Trophoblast cell (in vitro differentiated cells and primary cell): Measurements from ENCODE around the gene TMEM127.

Experiments used
- DNase-seq, 2 donors: peaks; one replicate each; pipeline ENCODE4 v3.0.0-alpha.2; 2016
- H2AFZ ChIP-seq: 2 replicates; pipeline ENCODE4 v1.6.1; 2013; ENCODE audit warnings: low read length, moderate library complexity, mild to moderate bottlenecking; ENCODE audit not compliant: insufficient read depth, poor library complexity
- H2AK5ac ChIP-seq: 2 replicates; pipeline ENCODE4 v1.6.1; 2013; ENCODE audit warnings: mild to moderate bottlenecking, low read length
- H2BK120ac ChIP-seq: 2 replicates; pipeline ENCODE4 v1.6.1; 2013; ENCODE audit warnings: low read length, mild to moderate bottlenecking, moderate library complexity; ENCODE audit not compliant: insufficient read depth, poor library complexity
- H2BK12ac ChIP-seq: 2 replicates; pipeline ENCODE4 v1.6.1; 2013; ENCODE audit warnings: mild to moderate bottlenecking, low read length, moderate library complexity
- H2BK5ac ChIP-seq: 2 replicates; pipeline ENCODE4 v1.6.1; 2013; ENCODE audit warnings: low read length, low read depth, moderate library complexity, mild to moderate bottlenecking; ENCODE audit not compliant: poor library complexity
- H3K14ac ChIP-seq: 2 replicates; pipeline ENCODE4 v1.6.1; 2013; ENCODE audit warnings: mild to moderate bottlenecking, low read length
- H3K18ac ChIP-seq: 2 replicates; pipeline ENCODE4 v1.6.1; 2013; ENCODE audit warnings: mild to moderate bottlenecking, low read length
- H3K23ac ChIP-seq: 2 replicates; pipeline ENCODE4 v1.6.1; 2013; ENCODE audit warnings: low read length
- H3K27ac ChIP-seq: 2 replicates; pipeline ENCODE4 v1.5.1; 2013; ENCODE audit warnings: low read depth, mild to moderate bottlenecking, inconsistent platforms, low read length, moderate library complexity
- H3K27me3 ChIP-seq: 2 replicates; pipeline ENCODE4 v1.6.1; 2013; ENCODE audit warnings: inconsistent platforms, mild to moderate bottlenecking, low read length, moderate library complexity; ENCODE audit not compliant: insufficient read depth
- H3K36me3 ChIP-seq, 2 experiments: 1 replicate in 1 of 2; 2 replicates in 1 of 2; pipeline ENCODE4 v1.6.1; 2013; ENCODE audit warnings: low read length in 2 of 2, mild to moderate bottlenecking in 2 of 2, moderate library complexity in 1 of 2; ENCODE audit not compliant: insufficient read depth in 2 of 2, control insufficient read depth in 1 of 2
- H3K4ac ChIP-seq: 2 replicates; pipeline ENCODE4 v1.6.1; 2013; ENCODE audit warnings: low read depth, mild to moderate bottlenecking, low read length, moderate library complexity
- H3K4me1 ChIP-seq, 2 experiments: 1 replicate in 1 of 2; 2 replicates in 1 of 2; pipeline ENCODE4 v1.6.1; 2013; ENCODE audit warnings: low read length in 2 of 2, mild to moderate bottlenecking in 2 of 2, moderate library complexity in 1 of 2; ENCODE audit not compliant: insufficient read depth in 2 of 2, control insufficient read depth in 1 of 2
- H3K4me2 ChIP-seq: 2 replicates; pipeline ENCODE4 v1.6.1; 2013; ENCODE audit warnings: inconsistent platforms, mild to moderate bottlenecking, low read length, moderate library complexity
- H3K4me3 ChIP-seq: 2 replicates; pipeline ENCODE4 v1.5.1; 2013; ENCODE audit warnings: mild to moderate bottlenecking, low read depth, low read length, inconsistent platforms
- H3K79me1 ChIP-seq: one replicate; pipeline ENCODE4 v1.6.1; 2013; ENCODE audit warnings: low read length
- H3K79me2 ChIP-seq: 2 replicates; pipeline ENCODE4 v1.6.1; 2013; ENCODE audit warnings: low read length, mild to moderate bottlenecking; ENCODE audit not compliant: control insufficient read depth, insufficient read depth, poor library complexity
- H3K9ac ChIP-seq: 2 replicates; pipeline ENCODE4 v1.6.1; 2013; ENCODE audit warnings: mild to moderate bottlenecking, low read length
- H3K9me3 ChIP-seq: 2 replicates; pipeline ENCODE4 v1.6.1; 2013; ENCODE audit warnings: low read depth, mild to moderate bottlenecking, control low read depth, inconsistent platforms, low read length; ENCODE audit not compliant: insufficient read depth
- H4K12ac ChIP-seq: 2 replicates; pipeline ENCODE4 v1.6.1; 2013; ENCODE audit warnings: low read depth, mild to moderate bottlenecking, low read length, moderate library complexity
- H4K8ac ChIP-seq: 2 replicates; pipeline ENCODE4 v1.6.1; 2013; ENCODE audit warnings: low read depth, mild to moderate bottlenecking, low read length, moderate library complexity
- H4K91ac ChIP-seq: one replicate; pipeline ENCODE4 v1.6.1; 2013; ENCODE audit warnings: low read depth, mild to moderate bottlenecking, low read length, moderate library complexity
- WGBS: extraction: QIAGEN DNeasy Blood & Tissue Kit; methylation state at CpG from one replicate; pipeline ENCODE4 v1.1.7; 2013; ENCODE audit warnings: missing lambda C conversion rate; ENCODE audit not compliant: insufficient read length, insufficient coverage; ENCODE audit errors: extremely low coverage; 5-methylcytosine and 5-hydroxymethylcytosine counted together

The TMEM127 gene

DNA sequence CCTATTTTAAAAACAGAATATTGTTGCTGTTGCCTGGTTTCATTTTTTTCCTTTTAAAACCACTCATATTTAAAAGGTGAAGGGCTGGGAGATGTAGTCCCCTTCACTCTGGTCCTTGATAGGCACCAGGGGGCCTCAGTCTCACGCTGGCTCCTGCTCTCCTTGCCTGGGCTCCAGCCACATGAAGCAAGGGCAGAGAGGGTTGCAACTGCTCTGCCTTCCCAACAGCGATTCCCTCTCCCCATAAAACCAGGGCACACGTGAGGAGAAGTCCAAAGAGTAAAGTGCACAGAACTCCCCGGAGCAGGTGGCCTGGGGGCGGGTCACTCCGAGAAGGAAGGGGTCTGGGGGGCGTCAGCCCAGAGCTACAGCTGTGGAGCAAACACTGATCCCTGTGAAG is 12.8 kb downstream of the TMEM127 start:
- no peak overlapping the region for H2BK12ac ChIP-seq
- H3K27me3 ChIP-seq, result no peaks in the 10 kb centered on the region
- H2AFZ ChIP-seq, result no peak overlapping the region
- peaks cover 31 to 33% of the 10 kb centered on the region in 2 experiments for H3K36me3 ChIP-seq
- H3K4me2 ChIP-seq, result no peak overlapping the region
- no CpG with 5 or more reads among the region's 7 CpGs for WGBS
- no peak overlapping the region for H3K9ac ChIP-seq
- H3K79me2 ChIP-seq, result no peaks in the 10 kb centered on the region
- no peak overlapping the region for H4K12ac ChIP-seq
- no peak for DNase-seq
- H3K79me1 ChIP-seq, result no peaks in the 10 kb centered on the region
- H3K4me1 ChIP-seq, result peaks cover 0 to 3% of the 10 kb centered on the region in 2 experiments
- no peak overlapping the region for H3K23ac ChIP-seq
- no peak overlapping the region for H2BK5ac ChIP-seq
- H3K27ac ChIP-seq, result no peak overlapping the region
- no peak overlapping the region for H3K18ac ChIP-seq
- no peak overlapping the region for H3K4ac ChIP-seq
- no peak overlapping the region for H3K14ac ChIP-seq
- no peak overlapping the region for H3K4me3 ChIP-seq
- no peak overlapping the region for H4K8ac ChIP-seq
- H2AK5ac ChIP-seq, result no peak overlapping the region
- no peak overlapping the region for H2BK120ac ChIP-seq
- H4K91ac ChIP-seq, result no peak overlapping the region
- H3K9me3 ChIP-seq, result peaks cover 1% of the 10 kb centered on the region

DNA sequence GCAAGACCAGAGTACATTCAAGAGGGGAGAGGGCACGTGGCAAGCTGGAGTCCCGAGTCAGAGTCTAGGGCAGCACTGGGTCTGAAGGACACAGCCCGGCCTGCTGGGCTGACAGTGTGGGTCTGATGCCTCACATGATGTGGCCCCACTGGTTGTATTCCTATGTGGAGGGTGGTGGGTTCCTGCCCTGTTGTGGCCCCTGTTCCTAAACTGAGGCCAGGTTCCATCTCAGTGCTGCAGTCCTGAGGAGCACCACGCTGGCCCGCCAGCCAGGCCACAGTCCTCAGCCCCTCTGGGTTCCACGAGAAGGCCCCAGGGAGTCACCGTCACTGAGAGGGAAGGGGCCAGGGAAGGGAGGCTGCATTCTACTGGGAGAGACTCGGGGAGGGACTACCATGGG is 13.3 kb downstream of the TMEM127 start:
- Histone ChIP-seq H3K23ac (no peak overlapping the region), H2BK12ac (no peak overlapping the region), H2BK5ac (no peak overlapping the region), H3K4me1 (peaks cover 0 to 3% of the 10 kb centered on the region in 2 experiments), H3K4me3 (no peak overlapping the region), H3K4me2 (no peak overlapping the region), H4K8ac (no peak overlapping the region), H2AFZ (no peak overlapping the region), H3K4ac (no peak overlapping the region), H3K9me3 (no peaks in the 10 kb centered on the region), H3K18ac (no peak overlapping the region), H4K91ac (no peak overlapping the region), H3K14ac (no peak overlapping the region), H3K79me1 (no peaks in the 10 kb centered on the region), H3K79me2 (no peaks in the 10 kb centered on the region), H3K27me3 (no peaks in the 10 kb centered on the region), H3K9ac (no peak overlapping the region), H3K36me3 (peaks cover 31 to 33% of the 10 kb centered on the region in 2 experiments), H4K12ac (no peak overlapping the region), H3K27ac (no peak overlapping the region), H2AK5ac (no peak overlapping the region), H2BK120ac (no peak overlapping the region)
- no peak for DNase-seq
- no CpG with 5 or more reads among the region's 8 CpGs for WGBS

DNA sequence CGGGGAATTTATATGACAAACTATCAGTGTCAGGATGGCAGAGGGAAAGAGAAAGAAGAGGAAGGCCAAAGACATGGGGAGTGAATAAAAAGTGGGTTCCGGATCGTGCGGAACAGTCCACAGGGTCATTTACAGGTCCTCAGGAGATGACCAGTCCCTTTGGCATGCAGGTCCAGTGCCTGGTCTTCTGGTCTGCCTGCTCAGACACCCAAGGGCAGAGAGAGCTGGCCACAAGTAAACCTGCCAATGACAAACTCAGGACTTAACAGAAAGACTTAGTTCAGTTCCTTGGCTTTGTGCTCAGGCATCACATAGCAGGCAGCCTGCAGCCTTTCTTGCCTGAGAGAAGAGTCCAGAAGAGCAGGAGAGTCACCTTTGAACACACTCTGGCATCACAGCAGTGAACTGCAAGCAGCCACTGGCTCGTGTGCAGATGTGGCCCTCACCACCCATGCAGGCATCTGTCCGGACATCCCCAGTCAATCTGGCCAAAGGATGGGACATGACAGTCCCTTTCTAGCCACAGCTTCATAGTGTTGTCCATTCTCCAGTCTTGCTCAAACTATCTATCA is 14.0 kb downstream of the TMEM127 start:
- Histone ChIP-seq H3K79me2 (no peaks in the 10 kb centered on the region), H3K9me3 (no peaks in the 10 kb centered on the region), H4K12ac (no peak overlapping the region), H3K18ac (no peak overlapping the region), H3K4ac (no peak overlapping the region), H2AFZ (no peak overlapping the region), H4K8ac (no peak overlapping the region), H2AK5ac (no peak overlapping the region), H3K27me3 (no peaks in the 10 kb centered on the region), H3K79me1 (no peaks in the 10 kb centered on the region), H3K14ac (no peak overlapping the region), H2BK120ac (no peak overlapping the region), H3K27ac (no peak overlapping the region), H3K23ac (no peak overlapping the region), H3K9ac (no peak overlapping the region), H2BK5ac (no peak overlapping the region), H4K91ac (no peak overlapping the region), H3K36me3 (peaks cover 31 to 33% of the 10 kb centered on the region in 2 experiments), H3K4me1 (peaks cover 0 to 3% of the 10 kb centered on the region in 2 experiments), H3K4me2 (no peak overlapping the region), H2BK12ac (no peak overlapping the region), H3K4me3 (no peak overlapping the region)
- WGBS, result no CpG with 5 or more reads among the region's 6 CpGs
- DNase-seq, result peak; percentile 73 to 79

DNA sequence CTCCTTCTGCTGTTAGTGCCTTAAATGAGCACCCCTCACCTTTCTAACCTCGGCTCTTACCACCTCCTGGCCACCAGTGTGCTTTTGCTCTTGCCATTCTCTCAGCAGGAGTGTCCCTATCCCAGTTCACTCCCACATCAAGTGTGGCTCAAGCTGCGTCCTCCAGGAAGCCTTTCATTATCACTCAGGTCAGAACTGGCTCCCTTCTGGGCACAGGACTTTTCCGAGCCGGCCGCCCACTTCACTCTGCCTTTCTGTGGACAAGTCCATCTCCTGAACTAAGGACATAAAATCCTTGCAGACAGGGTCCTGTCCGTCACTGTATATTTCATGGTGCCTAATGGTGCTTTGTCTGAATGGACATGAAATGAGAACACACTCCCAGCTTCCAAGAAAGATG is 15.6 kb downstream of the TMEM127 start:
- no peak for DNase-seq
- Histone ChIP-seq H3K14ac (no peak overlapping the region), H4K91ac (no peak overlapping the region), H3K23ac (no peak overlapping the region), H3K79me2 (no peaks in the 10 kb centered on the region), H3K4me3 (no peak overlapping the region), H3K36me3 (peaks cover 27 to 29% of the 10 kb centered on the region in 2 experiments), H2AFZ (no peak overlapping the region), H3K79me1 (no peaks in the 10 kb centered on the region), H3K4me2 (no peak overlapping the region), H3K27me3 (no peaks in the 10 kb centered on the region), H3K4me1 (peaks cover 0 to 3% of the 10 kb centered on the region in 2 experiments), H2BK120ac (no peak overlapping the region), H4K8ac (no peak overlapping the region), H4K12ac (no peak overlapping the region), H2BK12ac (no peak overlapping the region), H3K27ac (no peak overlapping the region), H3K9ac (no peak overlapping the region), H2BK5ac (no peak overlapping the region), H3K9me3 (no peaks in the 10 kb centered on the region), H3K4ac (no peak overlapping the region), H2AK5ac (no peak overlapping the region), H3K18ac (no peak overlapping the region)
- WGBS, result no CpG with 5 or more reads among the region's 6 CpGs
